Measurements from ENCODE around the gene CTSZ. TPM values are rescaled to one million over a fixed set of nuclear protein-coding genes. Genes with fewer than 3 reads are reported as not detected.

The CTSZ gene
- total and polyA plus RNA-seq, 2 donors: 55.1 to 165 TPM

DNA sequence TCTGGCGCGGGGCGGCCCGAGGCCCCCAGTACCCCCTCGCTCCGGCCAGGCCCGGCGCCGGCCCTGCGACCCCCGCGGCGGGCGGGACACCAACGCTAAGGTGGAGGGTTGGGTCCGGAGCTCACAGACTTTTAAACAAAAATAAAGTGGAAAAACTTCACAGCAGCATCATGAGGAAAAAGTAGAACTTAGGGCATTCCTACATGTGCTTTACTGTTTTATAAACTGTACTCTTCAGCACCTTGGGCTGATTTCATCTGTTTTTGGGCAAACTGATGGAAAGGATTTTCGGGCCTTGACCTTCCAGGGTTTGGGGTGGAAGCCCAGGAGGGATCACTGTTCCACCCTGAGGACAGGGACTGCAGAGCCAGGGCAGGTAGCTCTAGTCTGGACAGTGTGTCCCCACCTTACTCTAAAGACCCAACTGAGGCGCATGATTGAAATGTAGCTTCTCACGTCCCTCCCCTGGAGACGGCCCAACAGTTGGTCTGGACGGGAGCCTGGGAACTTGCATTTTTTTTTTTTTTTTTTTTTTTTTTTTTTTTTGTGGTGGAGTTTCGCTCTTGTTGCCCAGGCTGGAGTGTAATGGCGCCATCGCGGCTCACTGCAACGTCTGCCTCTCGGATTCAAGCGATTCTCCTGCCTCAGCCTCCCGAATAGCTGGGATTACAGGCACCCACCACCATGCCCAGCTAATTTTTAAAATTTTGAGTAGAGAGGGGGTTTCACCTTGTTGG, 25.3 kb downstream of the CTSZ start:
- WGBS: 16% methylated on average over 29 of the region's 29 CpGs
- Histone ChIP-seq H3K36me3 (ENCODE audit: insufficient read depth) (no peaks in the 10 kb centered on the region), H3K4me3 (ENCODE audit: low read depth, low read length) (peak overlapping the region; percentile 96), H3K4me1 (ENCODE audit: insufficient read depth) (no peaks in the 10 kb centered on the region), H3K27ac (ENCODE audit: low read depth) (no peak overlapping the region)
- no peak for DNase-seq (ENCODE audit: extremely low spot score)

DNA sequence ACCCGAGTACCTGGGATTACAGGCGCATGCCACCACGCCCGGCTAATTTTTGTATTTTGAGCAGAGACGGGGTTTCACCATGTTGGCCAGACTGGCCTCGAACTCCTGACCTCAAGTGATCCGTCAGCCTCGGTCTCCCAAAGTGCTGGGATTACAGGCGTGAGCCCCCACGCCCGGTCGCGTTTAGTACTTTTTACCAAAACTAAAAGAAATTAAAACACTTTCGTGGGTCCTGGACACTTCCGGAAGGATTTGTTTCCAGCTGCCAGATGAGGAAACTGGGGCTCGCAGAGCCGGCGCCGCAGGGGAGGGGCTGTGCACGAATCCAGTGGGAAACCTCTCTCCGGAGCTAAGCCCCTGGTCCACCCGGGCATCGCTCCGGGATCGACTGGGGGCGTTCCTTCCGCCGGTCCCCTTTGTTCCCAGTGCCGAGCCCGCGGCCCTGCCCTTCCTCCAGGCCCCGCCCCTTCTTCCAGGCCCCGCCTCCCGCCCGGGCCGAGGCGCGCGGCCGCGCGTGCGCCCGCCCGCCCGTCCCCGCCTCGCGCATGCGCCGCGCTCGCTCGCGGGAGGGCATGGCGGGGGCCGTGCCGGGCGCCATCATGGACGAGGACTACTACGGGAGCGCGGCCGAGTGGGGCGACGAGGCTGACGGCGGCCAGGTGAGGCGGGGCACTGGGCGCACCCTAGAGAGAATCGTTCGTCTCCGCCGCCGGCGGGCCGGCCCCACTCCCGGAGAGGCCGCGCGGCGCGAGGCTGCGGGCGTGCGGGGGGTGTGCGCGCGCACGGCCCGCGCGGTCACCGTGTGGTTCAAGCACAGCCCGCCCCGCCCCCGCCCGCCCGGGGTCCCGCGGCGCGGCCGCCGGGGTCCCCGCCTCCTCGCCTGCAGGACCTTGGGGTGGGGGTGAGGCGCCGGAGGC, 26.1 kb downstream of the CTSZ start, which contains the start of gene NELFCD:
NELFCD (plus strand) TSS at position 546 of the 917 bp plus-strand sequence; CDS start at position 600, 54 bp downstream.
- Histone ChIP-seq H3K4me3 (ENCODE audit: low read depth, low read length) (peak within 1 kb of the TSS; percentile 96), H3K4me1 (ENCODE audit: insufficient read depth) (no peaks in the 10 kb centered on the region), H3K36me3 (ENCODE audit: insufficient read depth) (no peaks in the 10 kb centered on the region), H3K27ac (ENCODE audit: low read depth) (peak within 1 kb of the TSS; percentile 85)
- DNase-seq (ENCODE audit: extremely low spot score): peak; percentile 54
- WGBS: 8% methylated on average over 109 of the region's 109 CpGs

DNA sequence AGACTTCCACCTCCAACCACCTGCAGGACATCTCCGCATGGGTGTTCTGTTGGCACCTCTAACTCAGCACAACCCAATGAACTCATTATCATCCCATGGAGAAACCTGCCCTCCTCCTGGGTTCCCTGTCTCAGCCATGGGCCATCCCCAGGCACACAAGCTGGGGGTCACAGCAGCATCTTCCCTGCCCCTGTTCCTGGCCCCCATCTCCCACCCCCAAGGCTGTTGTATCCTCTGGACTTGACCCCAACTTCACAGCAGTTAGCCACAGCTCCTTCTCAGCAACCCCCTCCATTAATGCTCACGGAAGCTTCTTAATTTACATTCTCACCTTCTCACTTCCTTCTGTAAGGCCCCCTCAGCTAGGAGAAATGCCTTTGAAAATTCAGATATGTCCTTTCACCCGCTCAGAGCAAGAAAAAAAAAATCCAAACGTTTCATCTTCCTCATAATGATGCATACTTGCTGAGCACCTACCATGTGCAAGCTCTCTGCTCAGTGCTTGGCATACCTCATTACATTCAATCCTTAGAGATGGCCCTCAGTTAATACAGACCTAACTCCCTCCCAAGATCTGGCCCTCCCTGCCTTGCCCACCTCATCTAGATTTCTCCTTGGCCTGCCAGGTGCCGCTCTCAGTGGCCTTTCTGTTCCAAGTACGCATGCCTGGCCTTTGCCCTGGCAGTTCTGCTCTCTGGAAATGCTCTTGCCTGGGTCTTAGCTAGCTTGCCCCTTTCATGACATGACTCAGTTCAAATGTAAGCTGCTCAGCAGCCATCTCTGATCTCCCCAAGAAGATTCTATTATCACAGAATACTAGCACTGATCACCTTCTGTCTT, 28.5 kb downstream of the CTSZ start:
- Histone ChIP-seq H3K4me3 (ENCODE audit: low read depth, low read length) (no peak overlapping the region), H3K27ac (ENCODE audit: low read depth) (no peak overlapping the region), H3K4me1 (ENCODE audit: insufficient read depth) (no peaks in the 10 kb centered on the region), H3K36me3 (ENCODE audit: insufficient read depth) (no peaks in the 10 kb centered on the region)
- WGBS: 67% methylated on average over 6 of the region's 6 CpGs
- DNase-seq (ENCODE audit: extremely low spot score): no peak

DNA sequence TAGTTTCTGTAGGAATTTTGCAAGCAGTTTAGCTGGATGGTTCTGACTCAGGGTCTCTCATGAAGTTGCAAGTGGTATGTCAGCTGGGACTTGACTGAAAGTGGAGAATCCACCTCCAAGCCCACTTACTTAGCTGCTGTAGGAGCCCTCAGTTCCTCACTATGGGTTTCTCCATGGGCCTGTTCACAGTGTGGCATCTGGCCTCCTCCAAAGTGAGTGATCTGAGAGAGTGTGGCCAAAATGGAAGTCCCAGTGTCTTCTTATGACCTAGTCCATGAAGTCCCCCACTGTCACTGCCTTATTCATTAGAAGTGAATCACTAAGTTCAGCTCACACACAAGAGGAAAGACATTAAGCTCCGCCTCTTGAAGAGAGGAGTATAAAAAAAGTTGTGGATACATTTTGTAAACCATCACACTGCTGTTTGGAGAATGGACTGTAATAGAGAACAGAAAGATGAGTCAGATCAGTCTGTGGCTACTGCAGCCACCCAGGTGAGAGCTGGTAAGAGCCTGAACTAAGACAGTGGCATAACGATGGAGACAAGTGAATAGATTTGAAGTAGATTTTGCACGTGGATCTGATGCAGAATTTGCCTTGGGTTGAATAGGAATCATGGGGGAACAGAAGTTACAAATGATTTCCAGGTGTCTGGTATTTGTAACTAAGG, 30.9 kb downstream of the CTSZ start:
- Histone ChIP-seq H3K4me3 (ENCODE audit: low read depth, low read length) (no peak overlapping the region), H3K4me1 (ENCODE audit: insufficient read depth) (no peaks in the 10 kb centered on the region), H3K36me3 (ENCODE audit: insufficient read depth) (no peaks in the 10 kb centered on the region), H3K27ac (ENCODE audit: low read depth) (no peak overlapping the region)
- 87% methylated on average over 3 of the region's 3 CpGs for WGBS
- DNase-seq (ENCODE audit: extremely low spot score): no peak

DNA sequence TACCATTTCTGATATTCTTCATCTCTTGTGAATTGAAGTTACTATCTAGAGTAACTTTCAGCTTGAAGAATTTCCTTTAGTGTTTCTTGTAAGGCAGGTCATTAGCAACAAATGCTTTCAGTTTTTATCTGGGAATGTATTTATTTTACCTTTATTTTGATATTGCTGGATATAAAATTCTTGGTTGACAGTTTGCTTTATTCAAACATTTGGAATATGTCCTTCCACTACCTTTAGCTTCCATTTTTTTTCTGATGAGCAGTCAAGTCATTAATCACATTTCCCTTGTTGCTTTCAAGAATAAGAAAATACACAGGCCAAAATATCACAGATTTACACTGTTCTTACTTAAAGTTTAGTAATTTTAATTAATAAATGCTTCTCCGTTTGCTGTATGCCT, 31.7 kb downstream of the CTSZ start:
- no peak for DNase-seq (ENCODE audit: extremely low spot score)
- WGBS: 91% methylated on average over 1 of the region's 1 CpG
- no peak overlapping the region for H3K27ac ChIP-seq (ENCODE audit: low read depth)
- H3K4me1 ChIP-seq (ENCODE audit: insufficient read depth): no peaks in the 10 kb centered on the region
- H3K36me3 ChIP-seq (ENCODE audit: insufficient read depth): no peaks in the 10 kb centered on the region
- H3K4me3 ChIP-seq (ENCODE audit: low read depth, low read length): no peak overlapping the region

DNA sequence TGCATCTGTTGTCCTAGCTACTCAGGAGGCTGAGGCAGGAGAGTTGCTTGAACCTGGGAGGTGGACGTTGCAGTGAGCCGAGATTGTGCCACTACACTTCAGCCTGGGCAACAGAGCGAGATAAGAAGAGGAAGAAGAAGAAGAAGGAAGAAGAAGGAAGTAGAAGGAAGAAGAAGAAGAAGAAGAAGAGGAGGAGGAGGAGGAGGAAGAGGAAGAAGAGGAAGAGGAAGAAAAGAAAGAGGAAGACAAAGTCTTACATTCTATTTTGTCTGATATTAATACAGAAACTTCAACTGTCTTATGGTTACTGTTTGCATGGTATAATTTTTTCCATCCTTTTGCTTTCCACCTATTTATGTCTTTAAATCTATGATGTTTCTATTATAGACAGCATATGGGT, 33.2 kb downstream of the CTSZ start:
- DNase-seq (ENCODE audit: extremely low spot score): no peak
- Histone ChIP-seq H3K36me3 (ENCODE audit: insufficient read depth) (no peaks in the 10 kb centered on the region), H3K4me3 (ENCODE audit: low read depth, low read length) (no peak overlapping the region), H3K27ac (ENCODE audit: low read depth) (no peak overlapping the region), H3K4me1 (ENCODE audit: insufficient read depth) (no peaks in the 10 kb centered on the region)
- WGBS: 86% methylated on average over 3 of the region's 3 CpGs

DNA sequence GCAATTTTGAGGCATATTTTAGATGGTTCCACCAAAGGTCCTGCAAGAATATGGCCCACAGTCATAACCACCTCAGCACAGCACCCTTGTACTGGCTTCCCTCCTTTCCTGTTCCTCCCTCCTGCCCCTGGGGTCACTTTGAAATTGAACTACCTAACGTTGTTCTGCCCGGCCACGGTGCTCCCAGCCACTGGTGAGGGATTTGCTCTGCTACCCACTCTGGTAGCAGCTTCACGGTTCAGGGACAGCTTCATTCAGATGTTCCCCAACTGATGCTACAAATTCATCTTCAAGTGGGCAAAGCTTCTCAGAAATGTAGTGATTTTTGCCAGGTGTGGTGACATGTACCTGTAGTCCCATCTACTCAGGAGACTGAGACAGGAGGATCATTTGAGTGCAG, 33.9 kb downstream of the CTSZ start:
- no peak for DNase-seq (ENCODE audit: extremely low spot score)
- no peaks in the 10 kb centered on the region for H3K36me3 ChIP-seq (ENCODE audit: insufficient read depth)
- no peak overlapping the region for H3K27ac ChIP-seq (ENCODE audit: low read depth)
- H3K4me3 ChIP-seq (ENCODE audit: low read depth, low read length): no peak overlapping the region
- H3K4me1 ChIP-seq (ENCODE audit: insufficient read depth): no peaks in the 10 kb centered on the region
- WGBS: 85% methylated on average over 4 of the region's 4 CpGs

DNA sequence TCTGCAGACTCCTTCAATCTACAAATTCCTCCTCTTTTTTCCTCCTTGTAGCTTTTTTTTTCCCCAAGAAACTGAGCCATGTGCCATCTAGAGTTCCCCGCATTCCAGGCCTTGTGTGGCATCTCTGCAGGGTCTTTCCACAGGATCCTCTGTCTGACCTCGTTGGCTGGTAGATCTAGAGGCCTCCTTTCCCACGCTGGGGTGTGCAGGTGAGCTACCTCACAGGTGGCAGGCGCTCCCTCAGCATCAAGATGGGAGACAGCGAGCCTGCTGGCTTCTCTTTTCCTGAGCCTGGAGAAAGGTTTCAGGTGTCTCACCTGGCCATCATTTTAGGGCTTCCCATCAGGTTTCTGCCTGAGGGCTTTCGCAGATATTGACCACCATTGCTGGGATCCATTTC, 35.6 kb downstream of the CTSZ start:
- no peak for DNase-seq (ENCODE audit: extremely low spot score)
- no peaks in the 10 kb centered on the region for H3K4me1 ChIP-seq (ENCODE audit: insufficient read depth)
- H3K4me3 ChIP-seq (ENCODE audit: low read depth, low read length): no peak overlapping the region
- H3K36me3 ChIP-seq (ENCODE audit: insufficient read depth): no peaks in the 10 kb centered on the region
- no peak overlapping the region for H3K27ac ChIP-seq (ENCODE audit: low read depth)
- 78% methylated on average over 6 of the region's 6 CpGs for WGBS

DNA sequence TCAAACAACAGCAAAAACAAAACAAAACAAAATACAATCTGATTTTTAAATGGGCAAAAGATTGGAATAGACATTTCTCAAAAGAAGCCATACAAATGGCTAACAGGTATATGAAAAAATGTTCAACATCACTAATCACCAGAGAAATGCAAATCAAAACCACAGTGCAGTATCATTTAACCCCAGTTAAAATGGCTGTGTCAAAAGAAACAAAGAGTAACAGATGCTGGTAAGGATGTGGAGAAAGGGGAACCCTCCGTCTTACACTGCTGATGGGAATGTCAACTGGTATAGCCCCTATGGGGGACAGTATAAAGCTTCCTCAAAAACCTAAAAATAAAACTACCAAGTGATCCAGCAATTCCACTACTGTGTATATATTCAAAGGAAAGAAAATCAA, 36.9 kb downstream of the CTSZ start:
- Histone ChIP-seq H3K4me3 (ENCODE audit: low read depth, low read length) (no peak overlapping the region), H3K4me1 (ENCODE audit: insufficient read depth) (no peaks in the 10 kb centered on the region), H3K36me3 (ENCODE audit: insufficient read depth) (no peaks in the 10 kb centered on the region), H3K27ac (ENCODE audit: low read depth) (no peak overlapping the region)
- 68% methylated on average over 1 of the region's 1 CpG for WGBS
- DNase-seq (ENCODE audit: extremely low spot score): no peak

DNA sequence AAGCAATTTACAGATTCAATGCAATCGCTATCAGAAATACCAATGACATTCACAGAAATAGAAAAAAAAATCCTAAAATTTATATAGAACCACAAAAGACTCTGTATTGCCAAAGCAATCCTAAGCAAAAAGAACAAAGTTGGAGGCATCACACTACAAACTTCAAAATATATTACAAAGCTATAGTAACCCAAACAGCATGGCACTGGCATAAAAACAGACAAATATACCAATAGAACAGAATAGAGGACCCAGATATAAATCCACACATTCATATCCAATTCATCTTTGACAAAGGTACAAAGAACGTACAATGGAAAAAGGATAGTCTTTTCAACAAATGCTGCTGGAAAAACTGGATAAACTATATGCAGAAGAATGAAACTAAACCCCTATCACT, 37.6 kb downstream of the CTSZ start:
- Histone ChIP-seq H3K4me1 (ENCODE audit: insufficient read depth) (no peaks in the 10 kb centered on the region), H3K4me3 (ENCODE audit: low read depth, low read length) (no peak overlapping the region), H3K27ac (ENCODE audit: low read depth) (no peak overlapping the region), H3K36me3 (ENCODE audit: insufficient read depth) (no peaks in the 10 kb centered on the region)
- WGBS: 68% methylated on average over 2 of the region's 2 CpGs
- no peak for DNase-seq (ENCODE audit: extremely low spot score)

DNA sequence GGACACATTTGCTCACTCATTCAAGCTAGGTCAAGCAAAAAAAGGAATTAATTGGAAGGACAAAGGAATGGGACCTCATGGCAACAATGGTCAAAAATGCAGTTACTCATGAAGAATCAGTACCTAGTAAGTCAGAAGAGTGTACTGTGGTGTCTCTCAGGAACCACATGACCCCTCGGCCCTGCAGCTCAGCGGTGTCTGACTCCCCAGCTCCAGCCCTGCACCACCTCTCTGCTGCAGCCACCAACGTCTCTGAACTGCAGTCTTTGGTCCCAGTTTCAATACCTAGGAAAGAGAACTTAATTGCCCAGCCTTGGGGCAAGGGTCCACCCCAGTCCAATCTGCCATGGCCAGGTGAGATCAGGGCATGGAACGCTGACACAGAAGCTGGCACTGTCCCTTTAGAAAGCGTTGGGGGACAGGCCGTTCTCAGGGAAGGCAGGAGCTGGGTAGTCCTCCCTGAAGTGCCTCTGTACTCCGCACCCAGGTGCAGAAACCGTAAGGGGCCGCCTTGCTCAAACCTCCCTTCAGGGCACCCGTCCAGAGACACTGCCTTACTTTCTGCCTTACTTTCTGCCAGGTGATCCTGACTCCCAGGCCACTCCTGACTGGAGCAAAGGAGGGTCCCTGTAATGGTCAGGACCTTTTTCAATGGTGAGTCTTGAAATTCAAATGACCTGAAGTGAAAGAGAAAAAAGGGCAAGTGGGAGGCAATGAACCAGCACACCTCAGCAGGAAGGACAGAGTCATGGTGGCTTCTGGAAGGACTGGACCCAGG, 39.2 kb downstream of the CTSZ start:
- no peaks in the 10 kb centered on the region for H3K4me1 ChIP-seq (ENCODE audit: insufficient read depth)
- WGBS: 77% methylated on average over 10 of the region's 10 CpGs
- H3K36me3 ChIP-seq (ENCODE audit: insufficient read depth): no peaks in the 10 kb centered on the region
- DNase-seq (ENCODE audit: extremely low spot score): no peak
- no peak overlapping the region for H3K27ac ChIP-seq (ENCODE audit: low read depth)
- H3K4me3 ChIP-seq (ENCODE audit: low read depth, low read length): no peak overlapping the region

DNA sequence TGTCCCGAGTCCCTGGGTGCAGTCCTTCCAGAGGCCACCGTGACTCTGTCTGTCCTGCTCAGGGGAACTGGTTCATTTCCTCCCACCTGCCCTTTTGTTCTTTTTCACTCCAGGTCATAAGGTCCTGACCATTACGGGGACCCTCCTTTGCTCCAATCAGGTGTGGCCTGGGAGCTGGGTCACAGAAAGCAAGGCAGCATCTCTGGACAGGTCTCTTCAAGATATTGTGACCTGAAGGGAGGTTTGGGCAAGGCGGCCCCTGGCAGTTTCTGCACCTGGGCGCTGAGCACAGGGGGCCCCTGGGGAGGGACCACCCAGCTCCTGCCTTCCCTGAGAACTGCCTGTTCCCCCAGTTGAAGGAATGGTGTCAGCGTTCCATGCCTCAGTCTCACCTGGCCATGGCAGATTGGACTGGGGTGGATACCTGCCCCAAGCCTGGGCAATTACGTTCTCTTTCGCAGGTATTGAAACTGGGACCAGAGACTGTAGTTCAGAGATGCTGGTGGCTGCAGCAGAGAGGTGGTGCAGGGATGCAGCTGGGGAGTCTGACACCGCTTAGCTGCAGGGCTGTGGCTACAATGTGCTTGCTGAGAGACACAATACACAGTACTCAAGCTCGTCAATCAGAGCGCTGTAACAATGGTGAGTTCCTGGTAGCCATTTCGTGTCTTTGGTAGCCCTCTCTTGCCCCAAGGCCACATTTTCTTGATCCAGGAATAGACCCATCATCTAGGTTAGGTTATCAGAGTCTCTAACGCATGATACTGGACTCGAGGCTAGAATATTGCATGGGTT, 41.6 kb downstream of the CTSZ start:
- Histone ChIP-seq H3K4me1 (ENCODE audit: insufficient read depth) (no peaks in the 10 kb centered on the region), H3K36me3 (ENCODE audit: insufficient read depth) (no peaks in the 10 kb centered on the region), H3K4me3 (ENCODE audit: low read depth, low read length) (no peak overlapping the region), H3K27ac (ENCODE audit: low read depth) (no peak overlapping the region)
- no peak for DNase-seq (ENCODE audit: extremely low spot score)
- WGBS: 82% methylated on average over 14 of the region's 14 CpGs

Measured in urinary bladder (tissue), 4 donors.